ENCODE data around the gene SYT1. TPM values are rescaled to one million over a fixed set of nuclear protein-coding genes. Genes with fewer than 3 reads are reported as not detected.

The SYT1 gene
- polyA plus RNA-seq, 3 donors, result 0.72 TPM; not detected in 2

- Histone ChIP-seq H3K9ac (ENCODE audit: insufficient read depth, low read length, poor library complexity, severe bottlenecking) (no peak overlapping the region), H3K4me1 (ENCODE audit: control insufficient read depth in 1 of 2, insufficient read depth in 2 of 2, low read length in 2 of 2) (no peaks in the 10 kb centered on the region), H3K36me3 (replicated peaks in 1 of 2; ENCODE audit: control insufficient read depth in 1 of 2, insufficient read depth in 2 of 2, low read length in 2 of 2) (no peaks in the 10 kb centered on the region), H3K9me3 (replicated peaks in 1 of 2; ENCODE audit: control insufficient read depth in 1 of 2, insufficient read depth in 1 of 2, low read length in 2 of 2) (no peaks in the 10 kb centered on the region), H2AFZ (ENCODE audit: insufficient read depth, low read depth, low read length, poor library complexity, severe bottlenecking) (no peak overlapping the region), H4K20me1 (ENCODE audit: insufficient read depth, low read length) (no peaks in the 10 kb centered on the region), H3K79me2 (ENCODE audit: insufficient read depth, low read length) (no peaks in the 10 kb centered on the region), H3K4me2 (replicated peaks; ENCODE audit: extremely low read depth, low read length, poor library complexity, severe bottlenecking) (no peak overlapping the region), H3K4me3 (replicated peaks in 1 of 3; ENCODE audit: low read depth in 2 of 3, low read length in 3 of 3) (no peak overlapping the region), H3K27me3 (ENCODE audit: control insufficient read depth in 2 of 2, insufficient read depth in 2 of 2, low read length in 2 of 2) (no peaks in the 10 kb centered on the region), H3K27ac (ENCODE audit: low read depth in 1 of 2, low read length in 2 of 2) (no peak overlapping the region)
- no peaks in the 10 kb centered on the region for H3K36me3 Mint-ChIP-seq
- H3K4me3 Mint-ChIP-seq, result no peak overlapping the region
- H3K27ac Mint-ChIP-seq, result no peak overlapping the region
- peaks cover 0 to 4% (median 0%) of the 10 kb centered on the region in 7 donors for H3K9me3 Mint-ChIP-seq
- TF ChIP-seq CTCF (IDR thresholded peaks at IDR 0.05), result no peak
- no peaks in the 10 kb centered on the region for H3K27me3 Mint-ChIP-seq (ENCODE audit: low read depth in 3 of 3)
- intact Hi-C loops (cut with micrococcal nuclease), result no loop called here
- H3K4me1 Mint-ChIP-seq, result no peaks in the 10 kb centered on the region
- no CpG with 5 or more reads among the region's 2 CpGs for WGBS (ENCODE audit: insufficient coverage)
- no peak for DNase-seq
Observed at GRCh38 chr12:78966062-78966461, 101.5 kb downstream of the SYT1 start.

GRCh38 chr12:78966926-78967325 lies 102.4 kb downstream of the SYT1 start:
- H3K4me3 Mint-ChIP-seq, result no peak overlapping the region
- H3K79me2 ChIP-seq (ENCODE audit: insufficient read depth, low read length), result no peaks in the 10 kb centered on the region
- H3K27me3 ChIP-seq (ENCODE audit: control insufficient read depth in 2 of 2, insufficient read depth in 2 of 2, low read length in 2 of 2), result no peaks in the 10 kb centered on the region
- H3K4me3 ChIP-seq (replicated peaks in 1 of 3; ENCODE audit: low read depth in 2 of 3, low read length in 3 of 3), result no peak overlapping the region
- no peak overlapping the region for H3K4me2 ChIP-seq (replicated peaks; ENCODE audit: extremely low read depth, low read length, poor library complexity, severe bottlenecking)
- H4K20me1 ChIP-seq (ENCODE audit: insufficient read depth, low read length), result no peaks in the 10 kb centered on the region
- no peaks in the 10 kb centered on the region for H3K27me3 Mint-ChIP-seq (ENCODE audit: low read depth in 3 of 3)
- H3K4me1 ChIP-seq (ENCODE audit: control insufficient read depth in 1 of 2, insufficient read depth in 2 of 2, low read length in 2 of 2), result no peaks in the 10 kb centered on the region
- H3K27ac Mint-ChIP-seq, result no peak overlapping the region
- no peaks in the 10 kb centered on the region for H3K36me3 Mint-ChIP-seq
- no peak overlapping the region for H3K27ac ChIP-seq (ENCODE audit: low read depth in 1 of 2, low read length in 2 of 2)
- no CpG with 5 or more reads among the region's 2 CpGs for WGBS (ENCODE audit: insufficient coverage)
- DNase-seq, result no peak
- H3K9ac ChIP-seq (ENCODE audit: insufficient read depth, low read length, poor library complexity, severe bottlenecking), result no peak overlapping the region
- no peaks in the 10 kb centered on the region for H3K36me3 ChIP-seq (replicated peaks in 1 of 2; ENCODE audit: control insufficient read depth in 1 of 2, insufficient read depth in 2 of 2, low read length in 2 of 2)
- H3K9me3 Mint-ChIP-seq, result peaks cover 0 to 4% (median 0%) of the 10 kb centered on the region in 7 donors
- no peaks in the 10 kb centered on the region for H3K9me3 ChIP-seq (replicated peaks in 1 of 2; ENCODE audit: control insufficient read depth in 1 of 2, insufficient read depth in 1 of 2, low read length in 2 of 2)
- intact Hi-C loops (cut with micrococcal nuclease), result no loop called here
- no peak overlapping the region for H2AFZ ChIP-seq (ENCODE audit: insufficient read depth, low read depth, low read length, poor library complexity, severe bottlenecking)
- TF ChIP-seq CTCF (IDR thresholded peaks at IDR 0.05), result no peak
- no peaks in the 10 kb centered on the region for H3K4me1 Mint-ChIP-seq

All from CD14-positive monocyte (primary cell).